CD4-positive, CD25-positive, alpha-beta regulatory T cell (primary cell): ENCODE data around the gene PYCR2. TPM values are rescaled to one million over a fixed set of nuclear protein-coding genes. Genes with fewer than 3 reads are reported as not detected.

ENCODE experiments used
- ATAC-seq, 2 donors: fragments of 150-1000 bp; cut with Tn5 transposase; one replicate each; pipeline ENCODE4 v1.10.0; 2021; ENCODE audit warnings: low read depth in 2 of 2, moderate number of reproducible peaks in 2 of 2, moderate library complexity in 1 of 2
- DNase-seq, 3 donors: peaks; one replicate each; pipeline versions ENCODE4 v3.0.0 to v3.0.0-alpha.2; 2012 to 2022; ENCODE audit warnings: mixed read lengths in 1 of 3
- H3K27ac ChIP-seq: one replicate; pipeline ENCODE4 v1.7.0; 2013; ENCODE audit warnings: mild to moderate bottlenecking, low read length; ENCODE audit not compliant: insufficient read depth, poor library complexity, severe bottlenecking
- H3K27me3 ChIP-seq: one replicate; pipeline ENCODE4 v1.7.0; 2013; ENCODE audit warnings: low read length; ENCODE audit not compliant: control insufficient read depth, insufficient read depth
- H3K36me3 ChIP-seq: one replicate; pipeline ENCODE4 v1.7.0; 2013; ENCODE audit warnings: mild to moderate bottlenecking, low read length, moderate library complexity; ENCODE audit not compliant: control insufficient read depth, insufficient read depth
- H3K4me1 ChIP-seq: 2 replicates; pipeline ENCODE4 v1.7.0; 2013; ENCODE audit warnings: mild to moderate bottlenecking, low read length; ENCODE audit not compliant: insufficient read depth, control insufficient read depth, poor library complexity, severe bottlenecking
- H3K4me3 ChIP-seq: one replicate; pipeline ENCODE4 v1.7.0; 2013; ENCODE audit warnings: low read depth, mild to moderate bottlenecking, low read length, moderate library complexity
- H3K9me3 ChIP-seq, 2 experiments: 1 replicate in 1 of 2; 2 replicates in 1 of 2; pipeline ENCODE4 v1.7.0; 2013; ENCODE audit warnings: low read length in 2 of 2, mild to moderate bottlenecking in 1 of 2, moderate library complexity in 1 of 2; ENCODE audit not compliant: control insufficient read depth in 2 of 2
- H3K27ac Mint-ChIP-seq, 3 donors: one replicate each; pipeline ENCODE4 v1.8.0; 2020 to 2022; ENCODE audit warnings: mild to moderate bottlenecking in 3 of 3, mixed read lengths in 3 of 3, moderate library complexity in 2 of 3
- H3K27me3 Mint-ChIP-seq: one replicate; pipeline ENCODE4 v1.8.0; 2022; ENCODE audit warnings: mild to moderate bottlenecking, mixed read lengths
- H3K36me3 Mint-ChIP-seq: one replicate; pipeline ENCODE4 v1.8.0; 2020; ENCODE audit warnings: mixed read lengths
- H3K4me1 Mint-ChIP-seq, 4 donors: one replicate each; pipeline ENCODE4 v1.8.0; 2020 to 2022; ENCODE audit warnings: mixed read lengths in 4 of 4, mild to moderate bottlenecking in 1 of 4
- H3K4me3 Mint-ChIP-seq, 4 donors: one replicate each; pipeline ENCODE4 v1.8.0; 2020 to 2022; ENCODE audit warnings: mild to moderate bottlenecking in 4 of 4, mixed read lengths in 4 of 4, moderate library complexity in 3 of 4
- H3K9me3 Mint-ChIP-seq, 7 donors: one replicate each; pipeline ENCODE4 v1.8.0; 2020 to 2022; ENCODE audit warnings: mixed read lengths in 7 of 7, mild to moderate bottlenecking in 3 of 7, moderate library complexity in 2 of 7
- polyA plus RNA-seq, 4 donors: library from polyadenylated mRNA; unstranded; fragments of 300-500 nt; fragmentation: Illumina TruSeq; gene quantifications; one replicate each; pipeline ENCODE4 v1.2.3, GENCODE V29; 2021
- total RNA-seq: library from RNA; stranded (reverse); gene quantifications from one replicate; pipeline ENCODE4 v1.2.3, GENCODE V29; 2022

PYCR2 gene
- total and polyA plus RNA-seq, 5 donors from 2014 or later: 51.6 to 74.6 (median 66.3) TPM

- no peaks in the 10 kb centered on the region for H3K36me3 ChIP-seq
- H3K4me3 ChIP-seq: no peak overlapping the region
- no peak overlapping the region for H3K27ac ChIP-seq
- ATAC-seq (no peak), DNase-seq (no peak)
- Mint-ChIP-seq H3K4me1 (peaks cover 0 to 12% (median 4%) of the 10 kb centered on the region in 4 donors), H3K4me3 (no peak overlapping the region), H3K9me3 (peaks cover 0 to 2% (median 0%) of the 10 kb centered on the region in 7 donors), H3K27ac (no peak overlapping the region), H3K36me3 (no peaks in the 10 kb centered on the region), H3K27me3 (peaks cover 37% of the 10 kb centered on the region)
- peaks cover 9% of the 10 kb centered on the region for H3K4me1 ChIP-seq
- H3K27me3 ChIP-seq: peaks cover 3% of the 10 kb centered on the region
- no peaks in the 10 kb centered on the region for H3K9me3 ChIP-seq
Measured at GRCh38 chr1:225946803-225947202, 22.8 kb upstream of the PYCR2 start.

DNA sequence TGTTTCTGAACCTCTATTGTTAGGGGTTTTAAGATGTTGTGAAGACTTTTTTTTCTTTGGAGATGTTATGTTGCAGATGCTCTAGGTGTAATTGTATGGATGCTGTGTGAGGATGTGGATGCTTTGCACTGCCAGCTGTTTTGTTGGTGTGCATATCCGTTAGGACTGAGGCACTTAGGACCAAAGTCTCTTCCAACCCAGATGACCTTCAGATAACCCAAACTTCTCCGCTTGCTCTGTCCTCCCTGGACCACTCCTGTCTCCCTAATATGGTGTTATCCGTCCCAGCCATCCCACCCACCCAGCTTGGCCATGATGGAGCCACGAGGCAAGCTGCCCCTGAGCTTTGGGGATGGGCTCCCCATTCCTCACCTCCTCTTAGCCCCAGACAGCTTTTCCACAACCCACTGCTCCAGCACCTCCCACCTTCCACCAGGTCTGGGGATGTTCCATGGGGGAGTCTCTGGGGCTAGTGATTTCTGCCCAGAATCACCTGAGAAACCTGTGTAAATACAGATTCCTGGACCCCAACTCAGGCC lies 22.1 kb upstream of the PYCR2 start:
- Histone ChIP-seq H3K27me3 (peaks cover 3% of the 10 kb centered on the region), H3K36me3 (no peaks in the 10 kb centered on the region), H3K4me3 (no peak overlapping the region), H3K4me1 (peaks cover 9% of the 10 kb centered on the region), H3K9me3 (no peaks in the 10 kb centered on the region), H3K27ac (no peak overlapping the region)
- H3K27me3 Mint-ChIP-seq: peaks cover 30% of the 10 kb centered on the region
- H3K4me3 Mint-ChIP-seq: peak overlapping the region in 1 of 4 donors; percentile 15
- peaks cover 0 to 12% (median 4%) of the 10 kb centered on the region in 4 donors for H3K4me1 Mint-ChIP-seq
- DNase-seq (no peak), ATAC-seq (no peak)
- H3K9me3 Mint-ChIP-seq: peaks cover 0 to 2% (median 0%) of the 10 kb centered on the region in 7 donors
- no peaks in the 10 kb centered on the region for H3K36me3 Mint-ChIP-seq
- H3K27ac Mint-ChIP-seq: peak overlapping the region in 2 of 3 donors; percentile 18 to 88

GRCh38 chr1:225945564-225945963 lies 21.5 kb upstream of the PYCR2 start:
- H3K4me1 ChIP-seq: peaks cover 9% of the 10 kb centered on the region
- Mint-ChIP-seq H3K27ac (peak overlapping the region in 2 of 3 donors; percentile 18 to 88), H3K27me3 (peaks cover 25% of the 10 kb centered on the region), H3K36me3 (no peaks in the 10 kb centered on the region), H3K4me1 (peaks cover 0 to 12% (median 4%) of the 10 kb centered on the region in 4 donors), H3K4me3 (peak overlapping the region in 1 of 4 donors; percentile 15), H3K9me3 (peaks cover 0 to 2% (median 0%) of the 10 kb centered on the region in 7 donors)
- H3K27ac ChIP-seq: no peak overlapping the region
- no peaks in the 10 kb centered on the region for H3K9me3 ChIP-seq
- no peak for ATAC-seq
- peaks cover 3% of the 10 kb centered on the region for H3K27me3 ChIP-seq
- DNase-seq: no peak
- H3K4me3 ChIP-seq: no peak overlapping the region
- no peaks in the 10 kb centered on the region for H3K36me3 ChIP-seq

DNA sequence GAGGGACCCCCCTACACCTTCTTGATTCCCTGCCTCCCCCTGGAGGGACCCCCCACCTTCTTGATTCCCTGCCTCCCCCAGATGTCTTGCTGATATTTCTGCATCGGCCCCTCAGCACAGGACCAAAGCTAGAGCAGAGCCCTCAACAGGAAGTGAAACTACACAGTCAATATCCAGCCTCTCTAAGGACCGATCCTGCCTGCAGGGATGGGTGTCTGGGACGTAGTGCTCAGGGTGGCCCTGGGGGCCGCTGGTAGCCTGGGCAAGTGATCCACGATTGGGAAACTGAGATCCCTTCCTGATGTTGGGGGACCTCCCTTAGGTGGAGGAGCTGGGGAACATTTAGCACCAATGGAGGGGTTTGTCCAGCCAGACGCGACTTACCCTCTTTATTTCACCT lies 20.9 kb upstream of the PYCR2 start:
- H3K27me3 Mint-ChIP-seq: peaks cover 23% of the 10 kb centered on the region
- Histone ChIP-seq H3K27ac (no peak overlapping the region), H3K4me3 (no peak overlapping the region), H3K27me3 (peaks cover 3% of the 10 kb centered on the region), H3K4me1 (peaks cover 9% of the 10 kb centered on the region), H3K9me3 (no peaks in the 10 kb centered on the region), H3K36me3 (no peaks in the 10 kb centered on the region)
- DNase-seq: peak in 1 of 3 donors; percentile 31
- peak overlapping the region in 2 of 4 donors; percentile 38 to 41 for H3K4me3 Mint-ChIP-seq
- H3K4me1 Mint-ChIP-seq: peaks cover 0 to 12% (median 4%) of the 10 kb centered on the region in 4 donors
- peak; percentile 38 to 62 for ATAC-seq
- peak overlapping the region; percentile 12 to 88 (median 62) for H3K27ac Mint-ChIP-seq
- peaks cover 0 to 2% (median 0%) of the 10 kb centered on the region in 7 donors for H3K9me3 Mint-ChIP-seq
- H3K36me3 Mint-ChIP-seq: no peaks in the 10 kb centered on the region

DNA sequence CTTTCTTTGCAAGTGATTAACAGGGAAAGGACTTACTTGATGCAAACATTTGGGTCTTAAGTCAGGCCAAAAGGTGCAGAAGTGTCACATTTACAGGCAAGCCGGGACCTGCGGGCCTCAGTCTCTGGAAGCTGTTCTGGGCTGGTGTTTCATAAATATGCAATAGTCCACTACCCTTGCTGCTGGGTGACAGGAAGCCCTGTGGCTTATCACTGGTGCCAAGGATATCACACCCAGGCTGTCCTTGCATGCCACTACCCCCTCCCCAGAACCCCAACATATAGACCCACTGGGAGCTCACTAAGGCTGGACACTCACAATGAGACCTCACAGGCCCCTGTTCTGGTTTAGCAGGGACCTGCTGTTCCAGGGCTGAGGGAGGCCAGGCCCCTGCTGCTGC lies 20.3 kb upstream of the PYCR2 start:
- Histone ChIP-seq H3K4me1 (peaks cover 9% of the 10 kb centered on the region), H3K27ac (no peak overlapping the region), H3K9me3 (no peaks in the 10 kb centered on the region), H3K36me3 (no peaks in the 10 kb centered on the region), H3K27me3 (peaks cover 3% of the 10 kb centered on the region), H3K4me3 (no peak overlapping the region)
- H3K27me3 Mint-ChIP-seq: peaks cover 22% of the 10 kb centered on the region
- ATAC-seq (no peak), DNase-seq (no peak)
- H3K4me1 Mint-ChIP-seq: peaks cover 0 to 12% (median 4%) of the 10 kb centered on the region in 4 donors
- H3K27ac Mint-ChIP-seq: peak overlapping the region in 1 of 3 donors; percentile 88
- H3K36me3 Mint-ChIP-seq: no peaks in the 10 kb centered on the region
- H3K4me3 Mint-ChIP-seq: no peak overlapping the region
- H3K9me3 Mint-ChIP-seq: peaks cover 0 to 2% (median 0%) of the 10 kb centered on the region in 7 donors

DNA sequence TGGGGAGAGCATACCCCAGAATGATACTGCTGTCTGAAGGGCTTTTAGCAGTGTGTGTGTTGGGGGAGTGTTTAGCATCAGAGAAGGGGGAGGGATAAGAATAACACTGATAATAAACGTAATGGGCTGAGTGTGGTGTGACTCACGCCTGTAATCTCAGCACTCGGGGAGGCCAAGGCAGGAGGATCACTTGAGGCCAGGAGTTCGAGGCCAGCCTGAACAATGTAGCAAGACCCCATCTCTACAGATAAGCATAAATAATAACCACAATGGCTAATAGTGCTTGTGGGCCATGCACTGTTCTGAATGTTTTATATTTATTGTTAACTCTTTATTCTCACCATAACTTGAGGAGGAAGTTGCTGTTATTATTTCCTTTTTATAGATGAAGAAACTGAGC lies 19.5 kb upstream of the PYCR2 start:
- Histone ChIP-seq H3K4me1 (peaks cover 9% of the 10 kb centered on the region), H3K27me3 (no peaks in the 10 kb centered on the region), H3K27ac (no peak overlapping the region), H3K9me3 (no peaks in the 10 kb centered on the region), H3K4me3 (no peak overlapping the region), H3K36me3 (no peaks in the 10 kb centered on the region)
- Mint-ChIP-seq H3K4me3 (peak overlapping the region in 1 of 4 donors; percentile 28), H3K27me3 (peaks cover 14% of the 10 kb centered on the region), H3K36me3 (no peaks in the 10 kb centered on the region), H3K27ac (peak overlapping the region in 1 of 3 donors; percentile 68), H3K4me1 (peaks cover 0 to 12% (median 4%) of the 10 kb centered on the region in 4 donors), H3K9me3 (peaks cover 0 to 2% (median 0%) of the 10 kb centered on the region in 7 donors)
- DNase-seq (no peak), ATAC-seq (no peak)

GRCh38 chr1:225942574-225942973 lies 18.5 kb upstream of the PYCR2 start:
- peaks cover 10% of the 10 kb centered on the region for H3K27me3 Mint-ChIP-seq
- peaks cover 0 to 2% (median 0%) of the 10 kb centered on the region in 7 donors for H3K9me3 Mint-ChIP-seq
- DNase-seq (no peak), ATAC-seq (no peak)
- Histone ChIP-seq H3K4me3 (no peak overlapping the region), H3K4me1 (peaks cover 9% of the 10 kb centered on the region), H3K27me3 (no peaks in the 10 kb centered on the region), H3K36me3 (no peaks in the 10 kb centered on the region), H3K27ac (no peak overlapping the region), H3K9me3 (no peaks in the 10 kb centered on the region)
- H3K36me3 Mint-ChIP-seq: no peaks in the 10 kb centered on the region
- H3K4me1 Mint-ChIP-seq: peaks cover 0 to 12% (median 4%) of the 10 kb centered on the region in 4 donors
- no peak overlapping the region for H3K4me3 Mint-ChIP-seq
- H3K27ac Mint-ChIP-seq: no peak overlapping the region

DNA sequence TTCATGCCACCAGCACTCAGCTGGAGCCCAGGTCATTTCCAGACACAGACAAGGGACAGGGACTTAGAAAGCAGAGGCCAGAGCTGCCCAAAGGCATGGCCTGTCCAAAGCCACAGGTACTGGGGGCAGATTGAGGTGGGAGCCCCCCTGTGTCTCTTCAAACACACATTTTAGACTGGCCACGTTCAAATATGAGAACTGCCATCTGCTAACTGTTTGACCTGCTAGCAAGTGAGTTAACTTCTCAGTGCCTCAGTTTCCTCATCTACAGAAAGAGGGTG lies 17.8 kb upstream of the PYCR2 start:
- Histone ChIP-seq H3K4me1 (peaks cover 9% of the 10 kb centered on the region), H3K9me3 (no peaks in the 10 kb centered on the region), H3K36me3 (no peaks in the 10 kb centered on the region), H3K27me3 (no peaks in the 10 kb centered on the region), H3K4me3 (no peak overlapping the region), H3K27ac (no peak overlapping the region)
- Mint-ChIP-seq H3K27me3 (peaks cover 4% of the 10 kb centered on the region), H3K4me1 (peaks cover 0 to 12% (median 4%) of the 10 kb centered on the region in 4 donors), H3K9me3 (peaks cover 0 to 2% (median 0%) of the 10 kb centered on the region in 7 donors), H3K27ac (no peak overlapping the region), H3K36me3 (no peaks in the 10 kb centered on the region), H3K4me3 (no peak overlapping the region)
- no peak for DNase-seq
- ATAC-seq: no peak
